HepG2 (cell line): Measurements from ENCODE around the gene SCUBE1. TPM values are rescaled to one million over a fixed set of nuclear protein-coding genes. Genes with fewer than 3 reads are reported as not detected.

Source experiments
- ARID2 ChIP-seq: sonication (generic); formaldehyde crosslinking; IDR thresholded peaks from 2 replicates; pipeline ENCODE4 v1.8.1; 2022; ENCODE audit warnings: mild to moderate bottlenecking, missing genetic modification reagents, borderline replicate concordance
- CCDC6 ChIP-seq: sonication (generic); formaldehyde crosslinking; IDR thresholded peaks from 2 replicates; pipeline ENCODE4 v1.8.1; 2022; ENCODE audit warnings: mild to moderate bottlenecking, missing genetic modification reagents, moderate library complexity
- ELF4 ChIP-seq: sonication (generic); formaldehyde crosslinking; IDR thresholded peaks from 2 replicates; pipeline ENCODE4 v1.5.0; 2020; ENCODE audit warnings: missing genetic modification reagents, mild to moderate bottlenecking, moderate library complexity, borderline replicate concordance
- EP300 ChIP-seq, 3 experiments: sonication (generic) in 1 of 3; formaldehyde crosslinking in 1 of 3; IDR thresholded peaks; 2 replicates each; pipeline versions ENCODE4 v1.5.1 to v1.6.1; 2011 to 2020; ENCODE audit warnings: low read depth in 2 of 3, low read length in 2 of 3, borderline replicate concordance in 1 of 3, improper control_type of control experiment in 1 of 3, mild to moderate bottlenecking in 1 of 3, missing genetic modification reagents in 1 of 3, moderate library complexity in 1 of 3
- FOXJ3 ChIP-seq: sonication (generic); formaldehyde crosslinking; IDR thresholded peaks from 2 replicates; pipeline ENCODE4 v1.4.0; 2020; ENCODE audit warnings: missing genetic modification reagents, mild to moderate bottlenecking, borderline replicate concordance
- GABPB1 ChIP-seq: IDR thresholded peaks from 2 replicates; pipeline ENCODE4 v1.6.1; 2016; ENCODE audit warnings: mild to moderate bottlenecking, missing genetic modification reagents, moderate library complexity, missing compliant biosample characterization
- HNF4A ChIP-seq: sonication (generic); formaldehyde crosslinking; IDR thresholded peaks from 2 replicates; pipeline ENCODE4 v1.4.0; 2020; ENCODE audit warnings: missing genetic modification reagents
- HOXA3 ChIP-seq: sonication (generic); formaldehyde crosslinking; IDR thresholded peaks from 2 replicates; pipeline ENCODE4 v1.5.0; 2020; ENCODE audit warnings: missing genetic modification reagents
- MED1 ChIP-seq: sonication (generic); formaldehyde crosslinking; IDR thresholded peaks from 2 replicates; pipeline ENCODE4 v1.4.0; 2020; ENCODE audit warnings: missing genetic modification reagents
- MED8 ChIP-seq: sonication (generic); formaldehyde crosslinking; IDR thresholded peaks from 2 replicates; pipeline ENCODE4 v1.8.1; 2023; ENCODE audit warnings: mild to moderate bottlenecking, missing genetic modification reagents; ENCODE audit not compliant: insufficient replicate concordance
- MEIS1 ChIP-seq: sonication (generic); formaldehyde crosslinking; IDR thresholded peaks from 2 replicates; pipeline ENCODE4 v1.9.0; 2021; ENCODE audit warnings: mild to moderate bottlenecking, missing genetic modification reagents, moderate library complexity, borderline replicate concordance
- PTBP1 ChIP-seq: fragments of 200-400 bp; formaldehyde crosslinking; IDR thresholded peaks from 2 replicates; pipeline ENCODE4 v1.6.1; 2018; ENCODE audit warnings: low read length, low read depth; ENCODE audit not compliant: poor library complexity, severe bottlenecking
- SRF ChIP-seq: IDR thresholded peaks from 2 replicates; pipeline ENCODE4 v1.6.1; 2011; ENCODE audit warnings: mild to moderate bottlenecking, low read depth, low read length, moderate library complexity
- ZBTB7B ChIP-seq: sonication (generic); formaldehyde crosslinking; IDR thresholded peaks from 2 replicates; pipeline ENCODE4 v1.4.0; 2020; ENCODE audit warnings: missing genetic modification reagents
- ZC3H13 ChIP-seq: sonication (generic); formaldehyde crosslinking; IDR thresholded peaks from 2 replicates; pipeline ENCODE4 v1.8.1; 2023; ENCODE audit warnings: mild to moderate bottlenecking, missing genetic modification reagents, moderate library complexity
- ZFP41 ChIP-seq: sonication (generic); formaldehyde crosslinking; IDR thresholded peaks from 2 replicates; pipeline ENCODE4 v1.4.0; 2020; ENCODE audit warnings: mild to moderate bottlenecking, missing genetic modification reagents, borderline replicate concordance
- polyA plus RNA-seq, 8 experiments: library from polyadenylated mRNA; depleted of rRNA in 3 of 8; stranded (reverse) in 7 of 8; unstranded in 1 of 8; fragments of >200 nt; fragmentation: Illumina TruSeq in 4 of 8; extraction: Trizol in 4 of 8; gene quantifications; 2 replicates each; pipeline versions ENCODE4 v1.2.1 to v1.2.3, GENCODE V29; 2011 to 2016; ENCODE audit warnings: low read depth in 4 of 8, missing spikeins in 1 of 8, mixed read lengths in 1 of 8; ENCODE audit not compliant: insufficient read depth in 1 of 8
- total RNA-seq, 5 experiments: library from RNA; depleted of rRNA; stranded (reverse); fragments of >200 nt; fragmentation: Illumina TruSeq; extraction: Trizol; gene quantifications; 2 replicates each; pipeline ENCODE4 v1.2.3, GENCODE V29; 2016; ENCODE audit warnings: low read depth in 1 of 5
- TF ChIP-seq, protein P1 (sequence below): sonication (generic); formaldehyde crosslinking; IDR thresholded peaks from 2 replicates; pipeline ENCODE4 v1.4.0; 2020; ENCODE audit warnings: missing genetic modification reagents
- TF ChIP-seq, protein P2 (sequence below): sonication (generic); formaldehyde crosslinking; IDR thresholded peaks from 2 replicates; pipeline ENCODE4 v1.5.0; 2020; ENCODE audit warnings: missing genetic modification reagents
- TF ChIP-seq, protein P3 (sequence below): sonication (generic); formaldehyde crosslinking; IDR thresholded peaks from 2 replicates; pipeline ENCODE4 v1.5.0; 2020; ENCODE audit warnings: missing genetic modification reagents, mild to moderate bottlenecking, borderline replicate concordance
- TF ChIP-seq, protein P4 (sequence below): sonication (generic); formaldehyde crosslinking; IDR thresholded peaks from 2 replicates; pipeline ENCODE4 v1.4.0; 2020; ENCODE audit warnings: missing genetic modification reagents, borderline replicate concordance

Gene SCUBE1
- total and polyA plus RNA-seq, 2 of the 13 experiments (the other 11 are each of a cell fraction or from before 2014, with no cell fraction given): under 0.01 to 0.05 TPM

- TF ChIP-seq SRF: no peak
- 0 out of 2 replicates have a peak, but pooled peaks have one; percentile 39 for TF ChIP-seq ZFP41 (CRISPR knock-in tag)
- TF ChIP-seq, protein P1, sequence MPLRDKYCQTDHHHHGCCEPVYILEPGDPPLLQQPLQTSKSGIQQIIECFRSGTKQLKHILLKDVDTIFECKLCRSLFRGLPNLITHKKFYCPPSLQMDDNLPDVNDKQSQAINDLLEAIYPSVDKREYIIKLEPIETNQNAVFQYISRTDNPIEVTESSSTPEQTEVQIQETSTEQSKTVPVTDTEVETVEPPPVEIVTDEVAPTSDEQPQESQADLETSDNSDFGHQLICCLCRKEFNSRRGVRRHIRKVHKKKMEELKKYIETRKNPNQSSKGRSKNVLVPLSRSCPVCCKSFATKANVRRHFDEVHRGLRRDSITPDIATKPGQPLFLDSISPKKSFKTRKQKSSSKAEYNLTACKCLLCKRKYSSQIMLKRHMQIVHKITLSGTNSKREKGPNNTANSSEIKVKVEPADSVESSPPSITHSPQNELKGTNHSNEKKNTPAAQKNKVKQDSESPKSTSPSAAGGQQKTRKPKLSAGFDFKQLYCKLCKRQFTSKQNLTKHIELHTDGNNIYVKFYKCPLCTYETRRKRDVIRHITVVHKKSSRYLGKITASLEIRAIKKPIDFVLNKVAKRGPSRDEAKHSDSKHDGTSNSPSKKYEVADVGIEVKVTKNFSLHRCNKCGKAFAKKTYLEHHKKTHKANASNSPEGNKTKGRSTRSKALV: peak; percentile 84
- TF ChIP-seq PTBP1: no peak
- no peak for TF ChIP-seq CCDC6 (CRISPR knock-in tag)
- peak; percentile 96 for TF ChIP-seq GABPB1 (CRISPR knock-in tag)
- TF ChIP-seq, protein P2, sequence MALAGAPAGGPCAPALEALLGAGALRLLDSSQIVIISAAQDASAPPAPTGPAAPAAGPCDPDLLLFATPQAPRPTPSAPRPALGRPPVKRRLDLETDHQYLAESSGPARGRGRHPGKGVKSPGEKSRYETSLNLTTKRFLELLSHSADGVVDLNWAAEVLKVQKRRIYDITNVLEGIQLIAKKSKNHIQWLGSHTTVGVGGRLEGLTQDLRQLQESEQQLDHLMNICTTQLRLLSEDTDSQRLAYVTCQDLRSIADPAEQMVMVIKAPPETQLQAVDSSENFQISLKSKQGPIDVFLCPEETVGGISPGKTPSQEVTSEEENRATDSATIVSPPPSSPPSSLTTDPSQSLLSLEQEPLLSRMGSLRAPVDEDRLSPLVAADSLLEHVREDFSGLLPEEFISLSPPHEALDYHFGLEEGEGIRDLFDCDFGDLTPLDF (CRISPR knock-in tag): peak; percentile 83
- peak; percentile 22; the same call in 1 of the 2 replicates for TF ChIP-seq FOXJ3 (CRISPR knock-in tag)
- no peak; a peak in 1 of 4 replicates for TF ChIP-seq EP300 (IDR thresholded peaks at IDR 0.05; ENCODE audit: low read depth in 2 of 2, low read length in 2 of 2)
- no peak for TF ChIP-seq EP300 (CRISPR knock-in tag; IDR thresholded peaks at IDR 0.05; ENCODE audit: borderline replicate concordance)
- TF ChIP-seq ZC3H13 (CRISPR knock-in tag): no peak
- TF ChIP-seq MED8 (CRISPR knock-in tag): peak; percentile 72
- no peak; the same call in 1 of the 2 replicates for TF ChIP-seq MEIS1
- peak; percentile 92 for TF ChIP-seq HOXA3 (CRISPR knock-in tag)
- TF ChIP-seq HNF4A (CRISPR knock-in tag): peak; percentile 29; the same call in 1 of the 2 replicates
- TF ChIP-seq, protein P3, sequence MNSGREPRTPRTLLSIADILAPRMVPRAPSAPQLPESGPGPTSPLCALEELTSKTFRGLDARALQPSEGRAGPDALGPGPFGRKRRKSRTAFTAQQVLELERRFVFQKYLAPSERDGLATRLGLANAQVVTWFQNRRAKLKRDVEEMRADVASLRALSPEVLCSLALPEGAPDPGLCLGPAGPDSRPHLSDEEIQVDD: no peak
- TF ChIP-seq, protein P4, sequence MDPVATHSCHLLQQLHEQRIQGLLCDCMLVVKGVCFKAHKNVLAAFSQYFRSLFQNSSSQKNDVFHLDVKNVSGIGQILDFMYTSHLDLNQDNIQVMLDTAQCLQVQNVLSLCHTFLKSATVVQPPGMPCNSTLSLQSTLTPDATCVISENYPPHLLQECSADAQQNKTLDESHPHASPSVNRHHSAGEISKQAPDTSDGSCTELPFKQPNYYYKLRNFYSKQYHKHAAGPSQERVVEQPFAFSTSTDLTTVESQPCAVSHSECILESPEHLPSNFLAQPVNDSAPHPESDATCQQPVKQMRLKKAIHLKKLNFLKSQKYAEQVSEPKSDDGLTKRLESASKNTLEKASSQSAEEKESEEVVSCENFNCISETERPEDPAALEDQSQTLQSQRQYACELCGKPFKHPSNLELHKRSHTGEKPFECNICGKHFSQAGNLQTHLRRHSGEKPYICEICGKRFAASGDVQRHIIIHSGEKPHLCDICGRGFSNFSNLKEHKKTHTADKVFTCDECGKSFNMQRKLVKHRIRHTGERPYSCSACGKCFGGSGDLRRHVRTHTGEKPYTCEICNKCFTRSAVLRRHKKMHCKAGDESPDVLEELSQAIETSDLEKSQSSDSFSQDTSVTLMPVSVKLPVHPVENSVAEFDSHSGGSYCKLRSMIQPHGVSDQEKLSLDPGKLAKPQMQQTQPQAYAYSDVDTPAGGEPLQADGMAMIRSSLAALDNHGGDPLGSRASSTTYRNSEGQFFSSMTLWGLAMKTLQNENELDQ (CRISPR knock-in tag): no peak
- peak; percentile 67 for TF ChIP-seq ZBTB7B (CRISPR knock-in tag)
- TF ChIP-seq MED1 (CRISPR knock-in tag): peak; percentile 82
- TF ChIP-seq ELF4 (CRISPR knock-in tag): no peak
- no peak for TF ChIP-seq ARID2 (CRISPR knock-in tag)
Measured at GRCh38 chr22:43187171-43188099, 155.7 kb downstream of the SCUBE1 start (continued).
